Erythroblast (primary cell): ENCODE data around the gene POLR3A.

ENCODE experiments used
- GATA1 ChIP-seq: IDR thresholded peaks from 2 replicates; pipeline ENCODE4 v1.6.1; 2011; ENCODE audit warnings: low read depth, mild to moderate bottlenecking, control low read depth, low read length, moderate library complexity
- POLR2A ChIP-seq: IDR thresholded peaks from 2 replicates; pipeline ENCODE4 v1.6.1; 2011; ENCODE audit warnings: mild to moderate bottlenecking, low read length

DNA sequence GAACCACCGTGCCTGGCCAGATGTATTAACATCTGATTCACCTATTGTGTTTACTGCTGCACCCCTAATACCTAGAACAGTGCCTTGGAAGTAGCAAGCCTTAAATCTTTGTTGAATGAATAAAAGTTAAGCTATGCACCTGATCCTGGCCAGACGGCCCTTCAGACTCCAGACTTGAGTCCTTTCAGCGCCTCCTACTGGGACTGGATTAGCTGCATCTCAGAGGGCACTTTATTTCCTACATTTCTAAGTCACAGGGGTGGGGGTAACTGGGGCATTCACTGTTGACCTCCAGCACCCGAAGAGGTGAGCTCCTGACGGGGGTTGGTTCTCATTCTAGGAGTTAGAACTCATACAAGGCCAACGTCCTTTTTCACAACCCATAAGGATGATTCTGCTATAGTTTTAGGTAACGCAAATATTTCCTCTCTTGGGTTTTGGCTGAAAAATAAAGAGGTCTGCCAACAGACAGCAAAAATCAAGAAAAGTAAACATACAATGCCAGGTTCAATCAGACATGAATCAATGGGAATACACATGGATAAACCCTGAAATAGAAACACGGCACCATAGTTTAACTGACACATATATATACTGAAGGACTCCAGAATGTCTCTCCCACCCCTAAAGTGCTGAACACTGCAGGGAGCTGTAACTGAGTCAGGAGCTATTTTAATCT lies 54.8 kb downstream of the POLR3A start:
- TF ChIP-seq POLR2A (no peak), GATA1 (no peak)
